K562 (cell line): ENCODE measurements around the gene TYR. TPM values are rescaled to one million over a fixed set of nuclear protein-coding genes. Genes with fewer than 3 reads are reported as not detected.

Experiments used
- ATAC-seq: fragments of 200-7000 bp; cut with Tn5 transposase; 3 replicates; pipeline ENCODE4 v1.9.1; 2020; ENCODE audit warnings: moderate library complexity
- BruUV-seq: library from RNA; stranded (reverse); fragments of 400-500 nt; replicated peaks from 2 replicates; lab custom pipeline; 2021; lab: Mats Ljungman, UMichigan
- CTCF ChIA-PET: fragments of 300-600 bp; formaldehyde crosslinking; extraction: SDS; loops from one replicate; lab custom pipeline; 2021; ENCODE audit warnings: low intra/inter-chr PET ratio; lab: Yijun Ruan, JAX
- POLR2A ChIA-PET: fragments of 300-600, 350-650 bp; sonication (Branson Sonifier 250); formaldehyde crosslinking; extraction: SDS; loops from one replicate; lab custom pipeline; 2021; ENCODE audit warnings: antibody characterized with exemption, inconsistent platforms; lab: Yijun Ruan, JAX
- DNase-seq, 4 experiments: peaks; one replicate each; pipeline versions ENCODE4 v3.0.0 to v3.0.0-alpha.2; 2011 to 2018; ENCODE audit warnings: low spot score in 3 of 4, mixed read lengths in 3 of 4; ENCODE audit errors: extremely low read depth in 1 of 4
- FAIRE-seq: peaks from 2 replicates; lab custom pipeline; 2011; peaks lifted over from hg19 to GRCh38; lab: Jason Lieb, UNC
- H2AFZ ChIP-seq: 2 replicates; pipeline ENCODE4 v1.6.0; 2011; ENCODE audit warnings: low read depth, low read length, control low read depth, inconsistent platforms
- H3K27ac ChIP-seq: fragments of 200-600 bp; 3 replicates; pipeline ENCODE4 v1.8.0; 2011; ENCODE audit warnings: low read depth, mild to moderate bottlenecking, control low read depth, inconsistent platforms, low read length, moderate library complexity, mixed read lengths; ENCODE audit errors: extremely low read depth
- H3K27me3 ChIP-seq, 2 experiments: fragments of 300-600 bp in 1 of 2; 2 replicates in 1 of 2; 3 replicates in 1 of 2; pipeline versions ENCODE4 v1.6.0 to v1.8.0; 2011; ENCODE audit warnings: inconsistent platforms in 2 of 2, low read length in 2 of 2, mild to moderate bottlenecking in 1 of 2, mixed read lengths in 1 of 2, moderate library complexity in 1 of 2; ENCODE audit not compliant: control insufficient read depth in 2 of 2, insufficient read depth in 2 of 2
- H3K36me3 ChIP-seq: fragments of 300-600 bp; 3 replicates; pipeline ENCODE4 v1.8.0; 2011; ENCODE audit warnings: mild to moderate bottlenecking, low read length, inconsistent platforms; ENCODE audit not compliant: control insufficient read depth, insufficient read depth
- H3K4me1 ChIP-seq, 2 experiments: fragments of 200-600 bp in 1 of 2; replicated peaks in 1 of 2; 2 replicates in 1 of 2; 3 replicates in 1 of 2; pipeline versions ENCODE4 v1.5.1 to v1.8.0; 2011; ENCODE audit warnings: inconsistent platforms in 2 of 2, low read length in 2 of 2, mild to moderate bottlenecking in 1 of 2, mixed read lengths in 1 of 2, moderate library complexity in 1 of 2; ENCODE audit not compliant: control insufficient read depth in 2 of 2, insufficient read depth in 2 of 2
- H3K4me2 ChIP-seq: 2 replicates; pipeline ENCODE4 v1.6.1; 2011; ENCODE audit warnings: low read length, control low read depth, inconsistent platforms, mixed read lengths; ENCODE audit not compliant: insufficient read depth
- H3K4me3 ChIP-seq: fragments of 200-600 bp; sonication (generic), shearing (Covaris generic); 2 replicates; pipeline ENCODE4 v1.5.1; 2016; ENCODE audit warnings: control low read depth, inconsistent platforms
- H3K79me2 ChIP-seq: fragments of 200-600 bp; 3 replicates; pipeline ENCODE4 v1.8.0; 2011; ENCODE audit warnings: low read length, inconsistent platforms; ENCODE audit not compliant: control insufficient read depth, insufficient read depth
- H3K9ac ChIP-seq, 2 experiments: 2 replicates each; pipeline versions ENCODE4 v1.6.0 to v1.6.1; 2011; ENCODE audit warnings: low read depth in 2 of 2, low read length in 2 of 2, control low read depth in 1 of 2, inconsistent platforms in 1 of 2, mild to moderate bottlenecking in 1 of 2, mixed read lengths in 1 of 2; ENCODE audit not compliant: insufficient read depth in 1 of 2
- H3K9me1 ChIP-seq: one replicate; pipeline ENCODE4 v1.6.0; 2011; ENCODE audit warnings: inconsistent platforms, mild to moderate bottlenecking, low read length, moderate library complexity; ENCODE audit not compliant: control insufficient read depth, insufficient read depth
- H3K9me3 ChIP-seq: replicated peaks from 2 replicates; pipeline ENCODE4 v1.5.1; 2011; ENCODE audit warnings: low read depth, low read length, inconsistent platforms; ENCODE audit not compliant: control insufficient read depth, insufficient read depth
- H4K20me1 ChIP-seq: replicated peaks from 2 replicates; pipeline ENCODE4 v1.6.1; 2011; ENCODE audit warnings: low read length, inconsistent platforms, mixed read lengths; ENCODE audit not compliant: control insufficient read depth, insufficient read depth
- BRD4 ChIP-seq: fragments of 200-600 bp; sonication (generic); IDR thresholded peaks from 2 replicates; pipeline ENCODE4 v1.6.1; 2017; ENCODE audit warnings: inconsistent platforms
- DMBX1 ChIP-seq: fragments of 250-450 bp; sonication (Bioruptor Pico); IDR thresholded peaks from 2 replicates; pipeline ENCODE4 v1.8.0; 2022; ENCODE audit warnings: inconsistent platforms, mild to moderate bottlenecking, moderate library complexity, borderline replicate concordance
- ELF1 ChIP-seq: fragments of 200-800 bp; sonication (Bioruptor generic); IDR thresholded peaks from 2 replicates; pipeline ENCODE4 v1.6.1; 2016; ENCODE audit warnings: missing genetic modification characterization, missing compliant biosample characterization
- ELF4 ChIP-seq: fragments of 450-650 bp; formaldehyde crosslinking; IDR thresholded peaks from 2 replicates; pipeline ENCODE4 v1.4.0; 2022; ENCODE audit warnings: missing genetic modification characterization
- FOXA1 ChIP-seq: fragments of 450-650 bp; IDR thresholded peaks from 2 replicates; pipeline ENCODE4 v1.6.1; 2016; ENCODE audit warnings: mild to moderate bottlenecking, borderline replicate concordance
- HDGF ChIP-seq: fragments of 450-650 bp; IDR thresholded peaks from 2 replicates; pipeline ENCODE4 v1.6.1; 2016
- ID3 ChIP-seq, 2 experiments: fragments of 250-450 bp in 1 of 2; fragments of 450-650 bp in 1 of 2; sonication (Bioruptor Pico) in 1 of 2; IDR thresholded peaks; 2 replicates each; pipeline versions ENCODE4 v1.6.1 to v1.8.0; 2016 to 2021; ENCODE audit warnings: mild to moderate bottlenecking in 2 of 2, moderate library complexity in 2 of 2, missing compliant biosample characterization in 1 of 2, missing genetic modification characterization in 1 of 2
- ILF3 ChIP-seq: fragments of 450-650 bp; IDR thresholded peaks from 2 replicates; pipeline ENCODE4 v1.6.1; 2018; ENCODE audit warnings: antibody characterized with exemption, mild to moderate bottlenecking, moderate library complexity, borderline replicate concordance
- IRF9 ChIP-seq: fragments of 450-650 bp; IDR thresholded peaks from 2 replicates; pipeline ENCODE4 v1.6.1; 2016; ENCODE audit warnings: missing biosample characterization, missing genetic modification characterization
- KLF13 ChIP-seq: fragments of 450-650 bp; IDR thresholded peaks from 2 replicates; pipeline ENCODE4 v1.6.1; 2016; ENCODE audit warnings: missing genetic modification characterization, low read depth, mild to moderate bottlenecking, missing compliant biosample characterization, moderate library complexity, borderline replicate concordance
- RBFOX2 ChIP-seq: fragments of 200-400 bp; formaldehyde crosslinking; IDR thresholded peaks from 2 replicates; pipeline ENCODE4 v1.6.1; 2017; ENCODE audit warnings: low read depth, mild to moderate bottlenecking, low read length, moderate library complexity
- SREBF1 ChIP-seq: fragments of 150-350 bp; IDR thresholded peaks from 2 replicates; pipeline ENCODE4 v1.6.1; 2014; ENCODE audit warnings: antibody characterized with exemption, low read depth, low read length, borderline replicate concordance
- TRIM24 ChIP-seq, 2 experiments: fragments of 450-650 bp; IDR thresholded peaks; 2 replicates each; pipeline ENCODE4 v1.6.1; 2016
- ZBTB1 ChIP-seq: sonication (generic); formaldehyde crosslinking; IDR thresholded peaks from 2 replicates; pipeline ENCODE4 v1.8.1; 2023; ENCODE audit warnings: missing genetic modification reagents, low read depth, mild to moderate bottlenecking, borderline replicate concordance
- ZNF165 ChIP-seq: fragments of 250-450 bp; sonication (Bioruptor Pico); IDR thresholded peaks from 2 replicates; pipeline ENCODE4 v1.4.0; 2020; ENCODE audit warnings: borderline replicate concordance
- ZNF780A ChIP-seq: fragments of 250-450 bp; sonication (Bioruptor Pico); IDR thresholded peaks from 2 replicates; pipeline ENCODE4 v1.5.0; 2021; ENCODE audit warnings: mild to moderate bottlenecking
- ZSCAN32 ChIP-seq: fragments of 450-650 bp; formaldehyde crosslinking; IDR thresholded peaks from 2 replicates; pipeline ENCODE4 v1.4.0; 2020; ENCODE audit warnings: mild to moderate bottlenecking, moderate library complexity
- WGBS: fragments of 100-300 bp; shearing (Covaris generic); methylation state at CpG from one replicate; pipeline ENCODE4 v1.1.6; 2016; ENCODE audit warnings: low coverage, mixed read lengths; ENCODE audit not compliant: insufficient coverage; ENCODE audit errors: missing lambda C conversion rate; 5-methylcytosine and 5-hydroxymethylcytosine counted together
- in situ Hi-C: fragments of 300-500 bp; cut with MboI; formaldehyde crosslinking; loops from 4 replicates; pipeline ENCODE4 v1.15.0; 2018; ENCODE audit warnings: inconsistent platforms, mixed read lengths
- intact Hi-C: fragments of 100-400 bp; cut with micrococcal nuclease; formaldehyde crosslinking; loops from 2 replicates; pipeline ENCODE4 v1.14.2; 2022
- polyA plus RNA-seq, 8 experiments: library from polyadenylated mRNA; depleted of rRNA in 4 of 8; stranded (reverse) in 5 of 8; unstranded in 3 of 8; fragments of >200 nt; fragmentation: Nextera tagmentation in 2 of 8; fragmentation: Illumina TruSeq in 1 of 8; extraction: Ambion mirVana in 2 of 8; extraction: Trizol in 1 of 8; gene quantifications; 2 replicates each; pipeline versions ENCODE4 v1.2.1 to v1.2.3, GENCODE V29; 2011 to 2014; ENCODE audit warnings: inconsistent platforms in 1 of 8, missing spikeins in 1 of 8
- total RNA-seq, 7 experiments: library from RNA; depleted of rRNA in 6 of 7; stranded (reverse); fragments of >200 nt in 6 of 7; fragmentation: Illumina TruSeq in 2 of 7; extraction: Trizol in 2 of 7; gene quantifications; 2 replicates each; pipeline versions ENCODE4 v1.2.1 to v1.2.3, GENCODE V29; 2011 to 2021; ENCODE audit warnings: low replicate concordance in 1 of 7
- TF ChIP-seq, protein P1 (sequence below): fragments of 450-650 bp; formaldehyde crosslinking; IDR thresholded peaks from 2 replicates; pipeline ENCODE4 v1.4.0; 2022; ENCODE audit warnings: missing genetic modification characterization

Gene TYR
- total and polyA plus RNA-seq, 9 of the 15 experiments (the other 6 are each of a cell fraction or from before 2014, with no cell fraction given): not detected

- Histone ChIP-seq H3K79me2 (no peaks in the 10 kb centered on the region), H3K4me2 (no peak overlapping the region), H3K9me1 (no peaks in the 10 kb centered on the region), H3K9ac (no peak overlapping the region), H3K4me1 (no peaks in the 10 kb centered on the region), H3K27me3 (no peaks in the 10 kb centered on the region), H3K9me3 (no peaks in the 10 kb centered on the region), H2AFZ (no peak overlapping the region), H3K36me3 (no peaks in the 10 kb centered on the region), H3K27ac (no peak overlapping the region), H3K4me3 (no peak overlapping the region), H4K20me1 (no peaks in the 10 kb centered on the region)
- in situ Hi-C loops: no loop called here
- POLR2A ChIA-PET: no interaction called here
- no peak for ATAC-seq
- 0% methylated on average over 1 of the region's 2 CpGs for WGBS
- DNase-seq: no peak
- CTCF ChIA-PET: no interaction called here
- intact Hi-C loops: no loop called here
- no TSS peak for BruUV-seq
- no peak for FAIRE-seq
- no peak for TF ChIP-seq ELF1 (tag)
- no peak for TF ChIP-seq RBFOX2
- no peak for TF ChIP-seq ZNF165 (CRISPR knock-in tag)
- TF ChIP-seq, protein P1, sequence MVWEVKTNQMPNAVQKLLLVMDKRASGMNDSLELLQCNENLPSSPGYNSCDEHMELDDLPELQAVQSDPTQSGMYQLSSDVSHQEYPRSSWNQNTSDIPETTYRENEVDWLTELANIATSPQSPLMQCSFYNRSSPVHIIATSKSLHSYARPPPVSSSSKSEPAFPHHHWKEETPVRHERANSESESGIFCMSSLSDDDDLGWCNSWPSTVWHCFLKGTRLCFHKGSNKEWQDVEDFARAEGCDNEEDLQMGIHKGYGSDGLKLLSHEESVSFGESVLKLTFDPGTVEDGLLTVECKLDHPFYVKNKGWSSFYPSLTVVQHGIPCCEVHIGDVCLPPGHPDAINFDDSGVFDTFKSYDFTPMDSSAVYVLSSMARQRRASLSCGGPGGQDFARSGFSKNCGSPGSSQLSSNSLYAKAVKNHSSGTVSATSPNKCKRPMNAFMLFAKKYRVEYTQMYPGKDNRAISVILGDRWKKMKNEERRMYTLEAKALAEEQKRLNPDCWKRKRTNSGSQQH (CRISPR knock-in tag): no peak
- no peak for TF ChIP-seq ID3 (CRISPR knock-in tag; IDR thresholded peaks at IDR 0.05)
- no peak for TF ChIP-seq ID3 (tag; IDR thresholded peaks at IDR 0.05)
- no peak for TF ChIP-seq SREBF1
- no peak for TF ChIP-seq ZNF780A (CRISPR knock-in tag)
- TF ChIP-seq BRD4: no peak
- TF ChIP-seq IRF9: no peak
- no peak for TF ChIP-seq ZBTB1 (CRISPR knock-in tag)
- no peak for TF ChIP-seq HDGF
- TF ChIP-seq ELF4 (CRISPR knock-in tag): no peak
- no peak for TF ChIP-seq FOXA1
- TF ChIP-seq DMBX1 (CRISPR knock-in tag): no peak
- TF ChIP-seq ZSCAN32 (CRISPR knock-in tag): no peak
- TF ChIP-seq ILF3: no peak
- no peak for TF ChIP-seq KLF13
- TF ChIP-seq TRIM24 (IDR thresholded peaks at IDR 0.05): no peak
These were observed 737 bp upstream of the TYR start for GRCh38 chr11:89176938-89177337.
